Mesenchymal stem cell (in vitro differentiated cells and primary cell): ENCODE results near the gene PBRM1.
A peak's percentile ranks its signal among the peaks of the same experiment; 100 is the strongest.

Experiments
- DNase-seq: peaks from one replicate; pipeline ENCODE4 v3.0.0-alpha.2; 2013
- H2AFZ ChIP-seq: one replicate; pipeline ENCODE4 v1.6.1; 2013; ENCODE audit warnings: low read depth, mild to moderate bottlenecking, control low read depth, inconsistent platforms, low read length, moderate library complexity
- H2AK5ac ChIP-seq: 2 replicates; pipeline ENCODE4 v1.6.1; 2013; ENCODE audit warnings: low read length, moderate library complexity, mild to moderate bottlenecking, inconsistent platforms; ENCODE audit not compliant: severe bottlenecking
- H2BK120ac ChIP-seq: one replicate; pipeline ENCODE4 v1.6.1; 2013; ENCODE audit warnings: low read depth, mild to moderate bottlenecking, inconsistent platforms, low read length, moderate library complexity
- H2BK12ac ChIP-seq, 2 experiments: one replicate each; pipeline ENCODE4 v1.6.1; 2013; ENCODE audit warnings: inconsistent platforms in 2 of 2, low read length in 2 of 2, mild to moderate bottlenecking in 2 of 2, moderate library complexity in 2 of 2, control low read depth in 1 of 2
- H2BK15ac ChIP-seq: one replicate; pipeline ENCODE4 v1.6.1; 2013; ENCODE audit warnings: mild to moderate bottlenecking, low read depth, inconsistent platforms; ENCODE audit not compliant: poor library complexity, severe bottlenecking
- H2BK5ac ChIP-seq: 2 replicates; pipeline ENCODE4 v1.6.1; 2013; ENCODE audit warnings: low read depth, mild to moderate bottlenecking, low read length, control low read depth, inconsistent platforms; ENCODE audit not compliant: poor library complexity, severe bottlenecking
- H3K14ac ChIP-seq, 2 experiments: one replicate each; pipeline ENCODE4 v1.6.1; 2013; ENCODE audit warnings: inconsistent platforms in 2 of 2, low read length in 2 of 2, control low read depth in 1 of 2, mild to moderate bottlenecking in 1 of 2, moderate library complexity in 1 of 2
- H3K18ac ChIP-seq, 2 experiments: one replicate each; pipeline ENCODE4 v1.6.1; 2013; ENCODE audit warnings: inconsistent platforms in 2 of 2, low read length in 2 of 2, control low read depth in 1 of 2, low read depth in 1 of 2, mild to moderate bottlenecking in 1 of 2
- H3K23ac ChIP-seq, 2 experiments: one replicate each; pipeline ENCODE4 v1.6.1; 2013; ENCODE audit warnings: inconsistent platforms in 2 of 2, low read length in 2 of 2, mild to moderate bottlenecking in 2 of 2, moderate library complexity in 2 of 2, control low read depth in 1 of 2
- H3K27ac ChIP-seq: 2 replicates; pipeline ENCODE4 v1.5.1; 2013; ENCODE audit warnings: mild to moderate bottlenecking, moderate library complexity, low read length, control low read depth, inconsistent platforms; ENCODE audit not compliant: poor library complexity, severe bottlenecking
- H3K27me3 ChIP-seq, 2 experiments: 2 replicates each; pipeline versions ENCODE4 v1.6.1 to v1.7.0; 2013; ENCODE audit warnings: low read length in 2 of 2, mild to moderate bottlenecking in 2 of 2, moderate library complexity in 2 of 2, control low read depth in 1 of 2, inconsistent platforms in 1 of 2; ENCODE audit not compliant: control insufficient read depth in 1 of 2, insufficient read depth in 1 of 2
- H3K36me3 ChIP-seq, 2 experiments: 2 replicates each; pipeline versions ENCODE4 v1.6.1 to v1.7.0; 2013; ENCODE audit warnings: low read length in 2 of 2, control low read depth in 1 of 2, inconsistent platforms in 1 of 2, low read depth in 1 of 2, mild to moderate bottlenecking in 1 of 2; ENCODE audit not compliant: insufficient read depth in 2 of 2, control insufficient read depth in 1 of 2
- H3K4ac ChIP-seq, 2 experiments: one replicate each; pipeline ENCODE4 v1.6.1; 2013; ENCODE audit warnings: inconsistent platforms in 2 of 2, low read length in 2 of 2, mild to moderate bottlenecking in 2 of 2, moderate library complexity in 2 of 2, control low read depth in 1 of 2, low read depth in 1 of 2
- H3K4me1 ChIP-seq: 2 replicates; pipeline ENCODE4 v1.6.1; 2013; ENCODE audit warnings: low read depth, low read length, control low read depth; ENCODE audit not compliant: control insufficient read depth, insufficient read depth
- H3K4me2 ChIP-seq: 2 replicates; pipeline ENCODE4 v1.6.1; 2013; ENCODE audit warnings: low read length, mild to moderate bottlenecking, inconsistent platforms; ENCODE audit not compliant: poor library complexity, severe bottlenecking
- H3K4me3 ChIP-seq, 2 experiments: 2 replicates each; pipeline versions ENCODE4 v1.5.1 to v1.7.0; 2013; ENCODE audit warnings: low read length in 2 of 2, mild to moderate bottlenecking in 2 of 2, control low read depth in 1 of 2, low read depth in 1 of 2; ENCODE audit not compliant: insufficient read depth in 1 of 2
- H3K79me1 ChIP-seq: replicated peaks from 2 replicates; pipeline ENCODE4 v1.6.1; 2013; ENCODE audit warnings: mild to moderate bottlenecking, control low read depth, low read length, inconsistent platforms; ENCODE audit not compliant: poor library complexity, severe bottlenecking
- H3K9ac ChIP-seq: 2 replicates; pipeline ENCODE4 v1.7.0; 2013; ENCODE audit warnings: mild to moderate bottlenecking, low read length, moderate library complexity
- H3K9me3 ChIP-seq: 2 replicates; pipeline ENCODE4 v1.7.0; 2013; ENCODE audit warnings: mild to moderate bottlenecking, low read length; ENCODE audit not compliant: control insufficient read depth
- H4K8ac ChIP-seq: one replicate; pipeline ENCODE4 v1.6.1; 2013; ENCODE audit warnings: inconsistent platforms, mild to moderate bottlenecking, low read length, moderate library complexity
- H4K91ac ChIP-seq: one replicate; pipeline ENCODE4 v1.6.1; 2013; ENCODE audit warnings: mild to moderate bottlenecking, low read length, inconsistent platforms
- WGBS: methylation state at CpG from one replicate; pipeline ENCODE4 v1.1.7; 2013; ENCODE audit warnings: mixed read lengths; 5-methylcytosine and 5-hydroxymethylcytosine counted together

Gene PBRM1

GRCh38 chr3:52682016-52682415 is 3.7 kb downstream of the PBRM1 start:
- DNase-seq, result peak; percentile 82
- Histone ChIP-seq H3K9me3 (no peaks in the 10 kb centered on the region), H2BK15ac (no peak overlapping the region), H3K23ac (no peak overlapping the region), H2BK120ac (no peak overlapping the region), H2BK5ac (no peak overlapping the region), H3K4ac (no peak overlapping the region), H3K4me1 (peaks cover 4% of the 10 kb centered on the region), H4K8ac (no peak overlapping the region), H3K4me3 (peak overlapping the region in 1 of 2 experiments; percentile 7), H3K27ac (no peak overlapping the region), H3K14ac (no peak overlapping the region), H3K79me1 (peaks cover 14% of the 10 kb centered on the region), H4K91ac (no peak overlapping the region), H3K36me3 (peaks cover 11 to 36% of the 10 kb centered on the region in 2 experiments), H3K27me3 (no peaks in the 10 kb centered on the region), H2AK5ac (no peak overlapping the region), H3K18ac (no peak overlapping the region), H2BK12ac (no peak overlapping the region), H2AFZ (no peak overlapping the region), H3K9ac (peak overlapping the region; percentile 87), H3K4me2 (no peak overlapping the region)

GRCh38 chr3:52681596-52681995 is 4.1 kb downstream of the PBRM1 start:
- Histone ChIP-seq H3K27me3 (no peaks in the 10 kb centered on the region), H3K4me1 (peaks cover 4% of the 10 kb centered on the region), H2BK5ac (no peak overlapping the region), H2BK120ac (no peak overlapping the region), H3K4me3 (peak overlapping the region in 1 of 2 experiments; percentile 7), H3K4me2 (no peak overlapping the region), H2BK12ac (no peak overlapping the region), H3K23ac (no peak overlapping the region), H3K9ac (peak overlapping the region; percentile 87), H4K91ac (no peak overlapping the region), H3K9me3 (no peaks in the 10 kb centered on the region), H3K18ac (no peak overlapping the region), H2BK15ac (no peak overlapping the region), H3K27ac (no peak overlapping the region), H3K14ac (no peak overlapping the region), H2AFZ (no peak overlapping the region), H3K79me1 (peaks cover 14% of the 10 kb centered on the region), H2AK5ac (no peak overlapping the region), H4K8ac (no peak overlapping the region), H3K4ac (no peak overlapping the region), H3K36me3 (peaks cover 11 to 38% of the 10 kb centered on the region in 2 experiments)
- 96% methylated on average over 2 of the region's 3 CpGs for WGBS
- DNase-seq, result no peak

- no peak overlapping the region for H2BK12ac ChIP-seq
- no peak overlapping the region for H2BK120ac ChIP-seq
- H3K27me3 ChIP-seq, result no peaks in the 10 kb centered on the region
- no peak overlapping the region for H3K4me2 ChIP-seq
- no peak overlapping the region for H2BK15ac ChIP-seq
- no peak overlapping the region for H2AFZ ChIP-seq
- no peak overlapping the region for H4K8ac ChIP-seq
- peaks cover 14% of the 10 kb centered on the region for H3K79me1 ChIP-seq
- H3K9ac ChIP-seq, result no peak overlapping the region
- H3K27ac ChIP-seq, result no peak overlapping the region
- no peak for DNase-seq
- peaks cover 4% of the 10 kb centered on the region for H3K4me1 ChIP-seq
- H3K36me3 ChIP-seq, result peaks cover 11 to 52% of the 10 kb centered on the region in 2 experiments
- no peak overlapping the region for H2BK5ac ChIP-seq
- no peak overlapping the region for H3K4me3 ChIP-seq
- H3K18ac ChIP-seq, result no peak overlapping the region
- H4K91ac ChIP-seq, result no peak overlapping the region
- no peak overlapping the region for H3K4ac ChIP-seq
- no peaks in the 10 kb centered on the region for H3K9me3 ChIP-seq
- no peak overlapping the region for H2AK5ac ChIP-seq
- no peak overlapping the region for H3K23ac ChIP-seq
- WGBS, result no CpG with 5 or more reads among the region's 1 CpG
- H3K14ac ChIP-seq, result no peak overlapping the region
Observed at GRCh38 chr3:52679811-52680210, 5.9 kb downstream of the PBRM1 start.

- H3K36me3 ChIP-seq, result peaks cover 12 to 54% of the 10 kb centered on the region in 2 experiments
- no peak overlapping the region for H2BK12ac ChIP-seq
- H3K9ac ChIP-seq, result peak overlapping the region; percentile 45
- no peak overlapping the region for H2BK15ac ChIP-seq
- H3K27me3 ChIP-seq, result no peaks in the 10 kb centered on the region
- no peak overlapping the region for H4K8ac ChIP-seq
- no peak overlapping the region for H3K18ac ChIP-seq
- 98% methylated on average over 3 of the region's 3 CpGs for WGBS
- no peak overlapping the region for H2AK5ac ChIP-seq
- H3K14ac ChIP-seq, result no peak overlapping the region
- H3K23ac ChIP-seq, result no peak overlapping the region
- H4K91ac ChIP-seq, result no peak overlapping the region
- H2BK120ac ChIP-seq, result no peak overlapping the region
- no peaks in the 10 kb centered on the region for H3K9me3 ChIP-seq
- no peak overlapping the region for H3K4me3 ChIP-seq
- H2BK5ac ChIP-seq, result no peak overlapping the region
- H2AFZ ChIP-seq, result no peak overlapping the region
- DNase-seq, result no peak
- H3K27ac ChIP-seq, result no peak overlapping the region
- H3K4me1 ChIP-seq, result peaks cover 4% of the 10 kb centered on the region
- H3K79me1 ChIP-seq, result peaks cover 14% of the 10 kb centered on the region
- no peak overlapping the region for H3K4me2 ChIP-seq
- H3K4ac ChIP-seq, result no peak overlapping the region
Observed at GRCh38 chr3:52679199-52679538, 6.5 kb downstream of the PBRM1 start.
